Lung (tissue), 12 donors: Measurements from ENCODE around the gene ENOSF1. TPM values are rescaled to one million over a fixed set of nuclear protein-coding genes. Genes with fewer than 3 reads are reported as not detected.

Experiments
- ATAC-seq: fragments of 200-7000 bp; cut with Tn5 transposase; one replicate; pipeline ENCODE4 v1.9.1; 2020; ENCODE audit warnings: moderate number of reproducible peaks; ENCODE audit not compliant: insufficient read depth, low FRiP score
- DNase-seq, 3 donors: peaks; one replicate each; pipeline ENCODE4 v3.0.0-alpha.2; 2013 to 2017
- H3K27ac ChIP-seq, 2 donors: one replicate each; pipeline ENCODE4 v1.5.1; 2013; ENCODE audit warnings: mild to moderate bottlenecking in 2 of 2, moderate library complexity in 2 of 2, control low read depth in 1 of 2, inconsistent platforms in 1 of 2, low read depth in 1 of 2, low read length in 1 of 2
- H3K27me3 ChIP-seq, 3 donors: one replicate each; pipeline ENCODE4 v1.5.1; 2013; ENCODE audit warnings: low read length in 2 of 3; ENCODE audit not compliant: control insufficient read depth in 3 of 3, insufficient read depth in 3 of 3
- H3K36me3 ChIP-seq, 4 donors: one replicate each; pipeline ENCODE4 v1.5.1; 2013; ENCODE audit warnings: low read length in 4 of 4, mild to moderate bottlenecking in 1 of 4, moderate library complexity in 1 of 4; ENCODE audit not compliant: control insufficient read depth in 4 of 4, insufficient read depth in 4 of 4
- H3K4me1 ChIP-seq, 5 donors: one replicate each; pipeline ENCODE4 v1.5.1; 2013; ENCODE audit warnings: low read length in 5 of 5, mild to moderate bottlenecking in 2 of 5, moderate library complexity in 1 of 5; ENCODE audit not compliant: control insufficient read depth in 5 of 5, insufficient read depth in 5 of 5
- H3K4me3 ChIP-seq: one replicate; pipeline ENCODE4 v1.5.1; 2013; ENCODE audit warnings: mild to moderate bottlenecking, control low read depth, moderate library complexity
- H3K9ac ChIP-seq, 2 donors: one replicate each; pipeline ENCODE4 v1.5.1; 2013; ENCODE audit warnings: low read length in 2 of 2, control low read depth in 1 of 2; ENCODE audit not compliant: insufficient read depth in 1 of 2
- H3K9me3 ChIP-seq, 4 donors: one replicate each; pipeline ENCODE4 v1.5.1; 2013; ENCODE audit warnings: low read length in 3 of 4, mild to moderate bottlenecking in 1 of 4, moderate library complexity in 1 of 4; ENCODE audit not compliant: control insufficient read depth in 4 of 4, insufficient read depth in 3 of 4
- CTCF ChIP-seq: IDR thresholded peaks from 2 replicates; pipeline ENCODE4 v1.5.1; 2012; ENCODE audit warnings: mild to moderate bottlenecking; ENCODE audit errors: control extremely low read depth, extremely low read depth
- WGBS, 2 donors: extraction: QIAGEN DNeasy Blood & Tissue Kit; methylation state at CpG; one replicate each; pipeline ENCODE4 v1.1.7; 2013; 5-methylcytosine and 5-hydroxymethylcytosine counted together
- polyA plus RNA-seq, 2 donors: library from polyadenylated mRNA; stranded (reverse); fragments of 200-250 nt; gene quantifications; one replicate each; pipeline ENCODE4 v1.2.1, GENCODE V29; 2013
- total RNA-seq, 2 donors: library from RNA; depleted of rRNA in 1 of 2; stranded (reverse); fragments of >200 nt in 1 of 2; gene quantifications; one replicate each; pipeline ENCODE4 v1.2.1, GENCODE V29; 2014 to 2021
- donor health status: control.
- donor health status: control.
- donor health status: Bipolar disorder and iron deficiency.
- donor health status: healthy.
- donor health status: DM: yes; HTN: yes; CAD: no.

The ENOSF1 gene
- total and polyA plus RNA-seq, 4 donors, result 26.9 to 122 (median 101) TPM

- TF ChIP-seq CTCF, result no peak
- DNase-seq, result peak; percentile 93 to 97 (median 96)
- peaks cover 0 to 2% (median 0%) of the 10 kb centered on the region in 4 donors for H3K9me3 ChIP-seq
- H3K27ac ChIP-seq, result no peak overlapping the region
- no peaks in the 10 kb centered on the region for H3K27me3 ChIP-seq
- H3K9ac ChIP-seq, result no peak overlapping the region
- 1 to 2% methylated on average over 62 to 72 of the region's 72 CpGs for WGBS, 2 donors
- peak; percentile 93 for ATAC-seq
- peaks cover 0 to 11% (median 0%) of the 10 kb centered on the region in 5 donors for H3K4me1 ChIP-seq
- peak overlapping the region; percentile 63 for H3K4me3 ChIP-seq
- H3K36me3 ChIP-seq, result peaks cover 0 to 19% (median 3%) of the 10 kb centered on the region in 4 donors
These were observed 54.2 kb downstream of the ENOSF1 start for GRCh38 chr18:658001-658946.

GRCh38 chr18:657311-658000, 55.0 kb downstream of the ENOSF1 start, which contains the start of gene TYMS:
Gene TYMS (plus strand): TSS chr18:657653. CDS start chr18:657743, 90 bp downstream.
- no peak for TF ChIP-seq CTCF
- Histone ChIP-seq H3K9ac (peak within 1 kb of the TSS in 1 of 2 donors; percentile 78), H3K27me3 (no peaks in the 10 kb centered on the region), H3K9me3 (peaks cover 0 to 2% (median 0%) of the 10 kb centered on the region in 4 donors), H3K36me3 (peaks cover 0 to 19% (median 3%) of the 10 kb centered on the region in 4 donors), H3K4me3 (peak within 1 kb of the TSS; percentile 63), H3K4me1 (peaks cover 0 to 11% (median 0%) of the 10 kb centered on the region in 5 donors), H3K27ac (no peak within 1 kb of the TSS)
- DNase-seq, result peak; percentile 76 to 84 (median 81)
- 0% methylated on average over 63 to 79 of the region's 79 CpGs for WGBS, 2 donors
- peak; percentile 35 for ATAC-seq

- 86 to 91% methylated on average over 6 of the region's 6 CpGs for WGBS, 2 donors
- no peak overlapping the region for H3K27ac ChIP-seq
- ATAC-seq, result no peak
- TF ChIP-seq CTCF, result no peak
- no peak overlapping the region for H3K9ac ChIP-seq
- H3K36me3 ChIP-seq, result peaks cover 0 to 3% (median 1%) of the 10 kb centered on the region in 4 donors
- H3K4me1 ChIP-seq, result peaks cover 0 to 11% (median 0%) of the 10 kb centered on the region in 5 donors
- H3K9me3 ChIP-seq, result peaks cover 0 to 2% (median 0%) of the 10 kb centered on the region in 4 donors
- no peak for DNase-seq
- no peak overlapping the region for H3K4me3 ChIP-seq
- H3K27me3 ChIP-seq, result no peaks in the 10 kb centered on the region
These were observed 57.0 kb downstream of the ENOSF1 start for GRCh38 chr18:655445-655844.
